ENCODE measurements around the gene SLC9B1.
"Not testable (repeated sequence)": the region's sequence is repeated elsewhere in the genome, so short reads cannot be mapped to it uniquely, and the experiment has no call there.

The SLC9B1 gene

DNA sequence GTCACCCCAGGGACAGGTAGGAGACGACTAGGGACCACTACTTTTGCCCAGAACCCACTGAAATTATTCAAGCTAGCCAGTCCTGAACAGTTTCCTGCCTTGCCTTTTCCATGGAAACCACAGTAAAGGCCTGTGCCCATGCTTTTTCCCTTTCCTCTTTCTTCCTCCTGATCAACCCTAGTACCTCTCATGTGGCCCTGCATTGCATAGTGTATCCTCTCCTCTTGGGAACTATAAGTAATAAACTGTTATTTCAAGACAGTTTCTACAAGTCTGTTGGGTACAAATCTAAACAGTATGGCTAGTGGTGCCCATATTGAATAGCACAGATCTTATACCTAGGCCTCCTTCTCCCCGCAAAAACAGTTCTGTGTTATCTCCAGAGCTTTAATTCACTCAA lies 136.2 kb downstream of the SLC9B1 start:
- TF ChIP-seq, protein P1, sequence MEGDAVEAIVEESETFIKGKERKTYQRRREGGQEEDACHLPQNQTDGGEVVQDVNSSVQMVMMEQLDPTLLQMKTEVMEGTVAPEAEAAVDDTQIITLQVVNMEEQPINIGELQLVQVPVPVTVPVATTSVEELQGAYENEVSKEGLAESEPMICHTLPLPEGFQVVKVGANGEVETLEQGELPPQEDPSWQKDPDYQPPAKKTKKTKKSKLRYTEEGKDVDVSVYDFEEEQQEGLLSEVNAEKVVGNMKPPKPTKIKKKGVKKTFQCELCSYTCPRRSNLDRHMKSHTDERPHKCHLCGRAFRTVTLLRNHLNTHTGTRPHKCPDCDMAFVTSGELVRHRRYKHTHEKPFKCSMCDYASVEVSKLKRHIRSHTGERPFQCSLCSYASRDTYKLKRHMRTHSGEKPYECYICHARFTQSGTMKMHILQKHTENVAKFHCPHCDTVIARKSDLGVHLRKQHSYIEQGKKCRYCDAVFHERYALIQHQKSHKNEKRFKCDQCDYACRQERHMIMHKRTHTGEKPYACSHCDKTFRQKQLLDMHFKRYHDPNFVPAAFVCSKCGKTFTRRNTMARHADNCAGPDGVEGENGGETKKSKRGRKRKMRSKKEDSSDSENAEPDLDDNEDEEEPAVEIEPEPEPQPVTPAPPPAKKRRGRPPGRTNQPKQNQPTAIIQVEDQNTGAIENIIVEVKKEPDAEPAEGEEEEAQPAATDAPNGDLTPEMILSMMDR (conservative IDR thresholded peaks at IDR 0.05): no peak
- no peak overlapping the region for H3K27ac ChIP-seq

DNA sequence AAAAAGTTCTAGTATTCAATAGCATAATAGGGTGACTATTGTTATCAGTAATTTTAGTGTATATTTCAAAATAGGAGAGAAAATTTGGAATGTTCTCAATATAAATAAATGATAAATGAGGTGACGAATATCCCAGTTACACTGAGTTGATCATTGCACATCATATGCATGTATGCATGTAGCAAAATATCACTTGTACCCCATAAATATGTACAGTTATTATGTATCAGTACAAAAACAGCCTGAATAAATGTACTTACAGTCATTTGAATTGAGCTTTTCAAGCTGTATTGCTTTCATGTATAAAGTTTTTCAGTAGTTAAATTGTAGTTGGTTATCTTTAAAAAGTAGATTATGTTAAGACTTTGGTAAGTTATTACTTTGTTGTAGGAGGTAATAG lies 138.2 kb downstream of the SLC9B1 start:
- TF ChIP-seq, protein P1 (conservative IDR thresholded peaks at IDR 0.05): no peak
- no peak overlapping the region for H3K27ac ChIP-seq

DNA sequence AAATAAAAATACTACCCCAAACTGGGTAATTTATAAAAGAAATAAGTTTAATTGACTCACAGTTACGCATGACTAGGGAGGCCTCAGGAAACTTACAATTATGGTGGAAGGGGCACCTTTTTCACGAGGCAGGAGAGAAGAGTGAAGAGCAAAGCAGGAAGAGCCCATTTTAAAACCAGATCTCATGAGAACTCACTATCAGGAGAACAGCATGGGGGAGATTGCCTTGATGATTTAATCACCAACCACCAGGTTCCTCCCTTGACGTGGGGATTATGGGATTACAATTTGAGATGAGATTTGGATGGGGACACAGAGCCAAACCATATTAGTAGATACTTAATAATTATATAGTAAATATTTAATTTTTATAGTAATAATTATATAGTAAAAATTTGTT lies 140.6 kb downstream of the SLC9B1 start:
- no peak overlapping the region for H3K27ac ChIP-seq
- TF ChIP-seq, protein P1 (conservative IDR thresholded peaks at IDR 0.05): no peak

DNA sequence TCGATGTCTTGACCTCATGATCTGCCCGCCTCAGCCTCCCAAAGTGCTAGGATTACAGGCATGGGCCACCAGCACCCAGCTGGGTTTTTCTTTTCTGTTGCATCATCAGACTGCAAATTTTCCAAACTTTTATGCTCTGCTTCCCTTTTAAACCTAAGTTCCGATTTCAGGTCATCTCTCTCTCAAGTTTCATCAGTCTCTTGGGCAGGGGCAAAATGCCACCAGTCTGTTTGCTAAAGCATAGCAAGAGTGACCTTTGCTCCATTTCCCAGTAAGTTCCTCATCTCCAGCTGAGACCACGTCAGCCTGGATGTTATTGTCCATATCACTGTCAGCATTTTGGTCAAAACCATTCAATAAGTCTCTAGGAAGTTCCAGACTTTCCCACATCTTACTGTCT lies 141.2 kb downstream of the SLC9B1 start:
- H3K27ac ChIP-seq: not testable (repeated sequence)

DNA sequence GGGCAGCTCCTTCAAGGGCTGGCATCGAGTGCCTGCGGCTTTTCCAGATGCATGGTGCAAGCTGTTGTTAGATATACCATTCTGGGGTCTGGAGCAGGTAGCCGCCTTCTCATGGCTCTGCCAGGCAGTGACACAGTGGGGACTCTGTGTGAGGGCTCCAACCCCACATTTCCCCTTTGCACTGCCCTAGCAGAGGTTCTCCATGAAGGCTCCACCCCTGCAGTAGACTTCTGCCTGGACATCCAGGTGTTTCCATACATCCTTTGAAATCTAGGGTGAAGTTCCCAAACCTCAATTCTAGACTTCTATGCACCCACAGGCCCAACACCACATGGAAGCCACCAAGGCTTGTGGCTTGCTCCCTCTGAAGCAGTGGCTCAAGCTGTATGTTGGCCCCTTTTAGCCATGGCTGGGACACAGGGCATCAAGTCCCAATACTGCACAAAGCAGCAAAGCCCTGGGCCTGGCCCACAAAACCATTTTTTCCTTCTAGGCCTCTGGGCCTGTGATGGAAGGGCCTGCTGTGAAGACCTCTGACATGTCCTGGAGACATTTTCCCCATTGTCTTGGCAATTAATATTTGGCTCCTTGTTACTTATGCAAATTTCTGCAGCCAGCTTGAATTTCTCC lies 141.9 kb downstream of the SLC9B1 start:
- H3K27ac ChIP-seq: not testable (repeated sequence)

DNA sequence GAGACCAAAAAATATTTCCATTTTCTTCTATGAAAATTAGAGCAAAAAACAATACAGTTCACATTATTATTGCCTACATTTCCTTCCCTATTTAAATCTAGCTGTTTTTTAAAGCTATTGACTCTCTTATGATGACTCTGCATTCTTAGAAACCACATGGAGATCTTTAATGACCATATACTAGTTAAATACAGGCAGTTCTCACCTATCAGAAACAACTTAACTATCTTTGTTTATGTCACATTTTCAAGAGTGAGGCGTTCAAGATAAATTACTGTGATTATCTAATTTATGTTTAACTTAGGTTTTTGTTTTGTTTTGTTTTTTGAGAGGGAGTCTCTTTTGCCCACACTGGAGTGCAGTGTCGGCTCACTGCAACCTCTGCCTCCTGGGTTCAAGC lies 147.7 kb downstream of the SLC9B1 start:
- TF ChIP-seq, protein P1 (conservative IDR thresholded peaks at IDR 0.05): no peak

DNA sequence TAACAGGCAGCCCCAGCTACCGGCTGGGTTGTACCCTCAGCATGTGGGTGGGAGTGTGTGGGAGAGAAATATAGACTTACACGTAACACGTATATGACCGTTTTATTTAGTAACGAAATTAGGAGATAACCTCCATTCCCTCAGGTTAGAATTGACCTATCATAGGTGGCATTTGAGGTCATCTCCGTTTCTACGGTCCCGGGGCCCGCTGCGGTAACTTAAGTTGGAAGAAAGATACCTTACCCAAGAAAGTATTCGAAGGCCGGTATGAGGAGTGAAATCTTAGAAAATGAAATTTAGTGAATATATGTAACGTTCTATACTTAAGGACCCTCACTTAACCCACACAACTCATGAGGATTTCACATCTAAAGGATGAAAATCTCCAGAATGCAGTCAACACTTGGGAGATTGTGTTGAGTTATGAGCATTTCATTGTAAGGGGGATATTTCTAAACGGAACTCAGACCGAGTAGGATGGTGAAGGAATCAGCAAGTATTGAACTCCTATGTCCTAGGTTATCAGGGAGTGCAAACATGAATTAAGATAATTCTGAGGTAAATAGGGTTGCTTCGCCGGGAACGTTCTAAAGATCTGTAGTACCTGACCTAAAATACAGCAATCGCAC lies 149.8 kb downstream of the SLC9B1 start:
- TF ChIP-seq, protein P1 (conservative IDR thresholded peaks at IDR 0.05): no peak
- peak overlapping the region; percentile 87 for H3K27ac ChIP-seq

More for the DNA sequence above, 147.7 kb downstream of the SLC9B1 start:
- H3K27ac ChIP-seq: no peak overlapping the region

DNA sequence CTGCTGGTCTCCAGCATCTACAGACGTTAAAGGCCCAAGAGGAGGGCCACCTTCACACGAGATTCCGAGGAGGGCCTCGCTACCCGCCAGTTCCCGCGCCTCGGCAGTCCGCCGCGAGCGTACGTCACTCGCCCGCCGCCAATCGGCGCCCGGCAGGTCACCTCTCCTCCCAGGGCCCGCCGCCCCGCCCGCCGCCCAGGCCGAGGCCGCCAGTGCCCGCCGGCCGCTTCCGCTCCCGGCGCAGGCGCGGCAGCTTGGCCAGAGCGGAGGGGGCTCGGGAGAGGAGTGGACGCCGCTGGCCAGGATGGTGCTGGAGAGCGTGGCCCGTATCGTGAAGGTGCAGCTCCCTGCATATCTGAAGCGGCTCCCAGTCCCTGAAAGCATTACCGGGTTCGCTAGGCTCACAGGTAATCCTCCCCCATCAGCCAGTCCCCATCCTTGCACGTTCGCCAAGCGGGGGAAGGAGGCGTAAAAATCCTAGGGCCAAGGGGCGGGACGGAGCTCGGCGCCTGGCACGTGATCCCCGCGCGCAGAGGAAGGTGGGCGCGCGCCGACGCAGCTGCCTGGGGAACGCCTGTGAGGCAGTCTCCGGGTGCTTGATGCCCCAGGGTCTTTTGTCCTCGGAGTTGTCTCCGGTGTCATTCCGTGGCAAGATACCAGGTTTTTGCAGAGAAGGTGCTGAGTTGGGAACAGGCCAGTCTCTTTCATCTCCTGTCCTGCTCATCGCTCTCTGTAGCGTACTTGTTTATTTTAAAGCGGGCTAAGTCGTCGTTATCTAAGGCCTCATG lies 150.5 kb downstream of the SLC9B1 start, which contains the start of gene CISD2:
TSS of gene CISD2 (plus strand) at position 212 of the 788 bp plus-strand sequence. CDS start at position 305, 93 bp downstream.
- TF ChIP-seq, protein P1 (conservative IDR thresholded peaks at IDR 0.05): no peak
- peak within 1 kb of the TSS; percentile 87 for H3K27ac ChIP-seq

Measured in VCaP (cell line).